Thyroid gland (tissue), 4 donors: ENCODE measurements around the gene CD38. TPM values are rescaled to one million over a fixed set of nuclear protein-coding genes. Genes with fewer than 3 reads are reported as not detected.
"Not testable (repeated sequence)": the region's sequence is repeated elsewhere in the genome, so short reads cannot be mapped to it uniquely, and the experiment has no call there.

ENCODE experiments used
- DNase-seq, 2 donors: peaks; one replicate each; pipeline ENCODE4 v3.0.0-alpha.2; 2019
- H3K27ac ChIP-seq, 3 donors: fragments of 200-600 bp; sonication (generic); 1 replicate in 2 of 3; 2 replicates in 1 of 3; pipeline ENCODE4 v1.5.1; 2016 to 2019; ENCODE audit warnings: mild to moderate bottlenecking in 1 of 3, moderate library complexity in 1 of 3
- H3K27me3 ChIP-seq: fragments of 200-600 bp; sonication (generic); one replicate; pipeline ENCODE4 v1.5.1; 2019
- H3K36me3 ChIP-seq, 2 donors: fragments of 200-600 bp; sonication (generic); one replicate each; pipeline ENCODE4 v1.5.1; 2016 to 2019
- H3K4me1 ChIP-seq, 2 donors: fragments of 200-600 bp; sonication (generic); one replicate each; pipeline ENCODE4 v1.5.1; 2017 to 2019
- H3K4me3 ChIP-seq, 3 donors: fragments of 200-600 bp; sonication (generic); replicated peaks in 1 of 3; 1 replicate in 2 of 3; 2 replicates in 1 of 3; pipeline ENCODE4 v1.5.1; 2016; ENCODE audit warnings: mild to moderate bottlenecking in 1 of 3
- H3K9me3 ChIP-seq: fragments of 200-600 bp; sonication (generic); one replicate; pipeline ENCODE4 v1.5.1; 2017
- POLR2A ChIP-seq, 2 donors: fragments of 450-650 bp; IDR thresholded peaks; one replicate each; pipeline ENCODE4 v1.6.1; 2017; ENCODE audit warnings: antibody characterized with exemption in 2 of 2, mild to moderate bottlenecking in 2 of 2, moderate library complexity in 1 of 2
- WGBS, 2 donors: methylation state at CpG; one replicate each; pipeline ENCODE4 v1.1.5; 2017; 5-methylcytosine and 5-hydroxymethylcytosine counted together
- intact Hi-C: fragments of 100-400 bp; cut with DNase I; formaldehyde crosslinking; loops from one replicate; pipeline ENCODE4 v1.15.1; 2023
- total RNA-seq, 4 donors: library from RNA; depleted of rRNA; stranded (reverse); fragments of >200 nt; gene quantifications; one replicate each; pipeline ENCODE4 v1.2.3, GENCODE V29; 2016
- TF ChIP-seq, protein P1 (sequence below), 6 experiments: fragments of 200-600 bp in 3 of 6; fragments of 450-650 bp in 3 of 6; sonication (generic) in 3 of 6; IDR thresholded peaks; one replicate each; pipeline ENCODE4 v1.5.1; 2016 to 2019; ENCODE audit warnings: antibody characterized with exemption in 6 of 6, mild to moderate bottlenecking in 2 of 6, inconsistent platforms in 1 of 6, moderate library complexity in 1 of 6

Gene CD38
- total RNA-seq, 4 donors from 2014 or later: 3.7 to 13.3 (median 9.5) TPM

DNA sequence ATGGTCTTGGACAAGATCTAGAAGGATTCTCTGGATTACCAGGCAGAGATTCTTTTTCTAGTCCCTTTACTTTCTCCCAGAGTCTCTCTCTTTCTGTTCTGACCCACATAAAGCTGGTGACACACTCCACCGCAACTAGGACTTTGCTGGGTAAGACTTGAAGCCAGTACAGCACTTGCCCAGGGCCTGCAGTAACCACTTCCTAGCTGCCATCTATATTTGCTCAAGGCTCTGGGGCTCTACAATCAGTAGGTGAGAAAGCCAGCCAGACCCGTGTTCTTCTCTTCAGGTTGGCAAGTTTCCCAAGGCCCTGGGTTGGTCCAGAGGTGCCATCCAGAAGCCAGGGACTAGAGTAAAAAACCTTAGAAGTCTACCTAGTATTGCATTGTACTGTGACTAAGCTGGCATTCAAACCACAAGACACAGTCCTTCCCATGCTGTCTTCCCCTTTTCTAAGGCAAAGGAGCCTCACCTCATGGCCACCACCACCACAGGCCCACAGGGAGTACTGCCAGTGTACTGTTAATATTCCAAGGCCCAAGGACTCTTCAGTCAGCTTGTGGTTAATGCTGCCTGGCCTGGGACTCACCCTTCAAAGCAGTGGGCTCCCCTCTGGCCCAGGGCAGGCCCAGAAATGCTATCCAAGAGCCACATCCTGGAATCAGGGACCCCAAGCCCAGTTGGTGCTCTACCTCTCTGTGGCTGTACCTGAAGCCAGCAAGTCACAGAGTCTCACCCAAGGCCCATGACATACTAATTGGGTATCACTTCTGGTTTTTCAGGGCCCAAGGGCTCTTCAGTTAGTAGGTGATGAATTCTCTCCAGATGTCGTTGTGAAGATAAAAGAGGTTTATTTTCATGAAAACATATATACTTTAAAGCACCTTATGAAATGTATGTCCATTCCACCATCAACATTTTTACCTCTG is 54.7 kb downstream of the CD38 start:
- no peak for DNase-seq
- no peak for TF ChIP-seq POLR2A (IDR thresholded peaks at IDR 0.05)
- TF ChIP-seq, protein P1, sequence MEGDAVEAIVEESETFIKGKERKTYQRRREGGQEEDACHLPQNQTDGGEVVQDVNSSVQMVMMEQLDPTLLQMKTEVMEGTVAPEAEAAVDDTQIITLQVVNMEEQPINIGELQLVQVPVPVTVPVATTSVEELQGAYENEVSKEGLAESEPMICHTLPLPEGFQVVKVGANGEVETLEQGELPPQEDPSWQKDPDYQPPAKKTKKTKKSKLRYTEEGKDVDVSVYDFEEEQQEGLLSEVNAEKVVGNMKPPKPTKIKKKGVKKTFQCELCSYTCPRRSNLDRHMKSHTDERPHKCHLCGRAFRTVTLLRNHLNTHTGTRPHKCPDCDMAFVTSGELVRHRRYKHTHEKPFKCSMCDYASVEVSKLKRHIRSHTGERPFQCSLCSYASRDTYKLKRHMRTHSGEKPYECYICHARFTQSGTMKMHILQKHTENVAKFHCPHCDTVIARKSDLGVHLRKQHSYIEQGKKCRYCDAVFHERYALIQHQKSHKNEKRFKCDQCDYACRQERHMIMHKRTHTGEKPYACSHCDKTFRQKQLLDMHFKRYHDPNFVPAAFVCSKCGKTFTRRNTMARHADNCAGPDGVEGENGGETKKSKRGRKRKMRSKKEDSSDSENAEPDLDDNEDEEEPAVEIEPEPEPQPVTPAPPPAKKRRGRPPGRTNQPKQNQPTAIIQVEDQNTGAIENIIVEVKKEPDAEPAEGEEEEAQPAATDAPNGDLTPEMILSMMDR (IDR thresholded peaks at IDR 0.05): no peak
- Histone ChIP-seq H3K27me3 (no peaks in the 10 kb centered on the region), H3K9me3 (no peaks in the 10 kb centered on the region), H3K4me1 (no peaks in the 10 kb centered on the region), H3K4me3 (no peak overlapping the region), H3K27ac (no peak overlapping the region), H3K36me3 (no peaks in the 10 kb centered on the region)
- intact Hi-C loops: no loop called here
- WGBS, 2 donors: 82 to 88% methylated on average over 3 of the region's 3 CpGs

DNA sequence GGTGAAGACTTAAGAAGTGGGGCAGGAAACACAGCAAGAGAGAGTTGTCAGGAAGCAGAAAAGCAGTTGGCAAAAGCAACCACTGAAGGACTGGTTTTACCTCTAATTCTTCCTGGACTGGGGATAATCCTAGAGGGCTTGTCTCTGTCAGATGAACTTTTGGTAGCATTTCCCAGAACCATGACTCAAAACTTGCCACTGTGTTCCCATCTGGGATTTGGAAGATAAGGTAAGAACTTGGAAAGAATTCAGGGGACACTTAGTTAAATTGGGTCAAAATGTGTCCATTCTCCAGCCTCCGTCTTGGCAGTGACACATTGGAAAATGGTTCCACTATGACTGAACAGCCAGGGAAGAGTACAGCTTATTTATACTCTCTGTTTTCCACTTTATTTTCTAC is 55.7 kb downstream of the CD38 start:
- Histone ChIP-seq H3K4me3 (no peak overlapping the region), H3K4me1 (no peaks in the 10 kb centered on the region), H3K27me3 (no peaks in the 10 kb centered on the region), H3K36me3 (no peaks in the 10 kb centered on the region), H3K9me3 (no peaks in the 10 kb centered on the region), H3K27ac (no peak overlapping the region)
- no peak for DNase-seq
- TF ChIP-seq, protein P1 (IDR thresholded peaks at IDR 0.05): no peak
- no peak for TF ChIP-seq POLR2A (IDR thresholded peaks at IDR 0.05)
- intact Hi-C loops: no loop called here
- WGBS, 2 donors: 88 to 95% methylated on average over 1 of the region's 1 CpG

DNA sequence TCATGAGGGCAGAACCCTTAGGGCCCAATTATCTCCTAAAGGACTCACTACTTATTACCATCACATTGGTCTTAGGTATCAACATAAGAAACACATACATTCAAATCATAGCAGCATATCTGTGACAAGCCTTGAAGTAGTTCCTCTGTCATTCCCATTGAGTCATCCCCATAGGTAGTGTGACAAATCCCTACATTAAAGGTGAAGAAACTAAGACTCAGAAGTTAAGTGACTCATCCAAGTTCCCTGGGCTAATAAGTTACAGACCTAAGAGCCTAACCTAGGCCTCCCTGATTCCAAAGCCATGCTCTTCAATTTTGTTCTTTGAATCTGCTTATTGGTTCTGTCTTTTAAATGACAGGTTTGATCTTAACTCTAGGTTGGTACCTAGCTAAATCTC is 58.2 kb downstream of the CD38 start:
- no peak overlapping the region for H3K27ac ChIP-seq
- H3K4me1 ChIP-seq: no peaks in the 10 kb centered on the region
- no peaks in the 10 kb centered on the region for H3K27me3 ChIP-seq
- DNase-seq: no peak
- no peak for TF ChIP-seq POLR2A (IDR thresholded peaks at IDR 0.05)
- TF ChIP-seq, protein P1 (IDR thresholded peaks at IDR 0.05): no peak
- intact Hi-C loops: no loop called here
- no peak overlapping the region for H3K4me3 ChIP-seq
- H3K36me3 ChIP-seq: no peaks in the 10 kb centered on the region
- no peaks in the 10 kb centered on the region for H3K9me3 ChIP-seq

DNA sequence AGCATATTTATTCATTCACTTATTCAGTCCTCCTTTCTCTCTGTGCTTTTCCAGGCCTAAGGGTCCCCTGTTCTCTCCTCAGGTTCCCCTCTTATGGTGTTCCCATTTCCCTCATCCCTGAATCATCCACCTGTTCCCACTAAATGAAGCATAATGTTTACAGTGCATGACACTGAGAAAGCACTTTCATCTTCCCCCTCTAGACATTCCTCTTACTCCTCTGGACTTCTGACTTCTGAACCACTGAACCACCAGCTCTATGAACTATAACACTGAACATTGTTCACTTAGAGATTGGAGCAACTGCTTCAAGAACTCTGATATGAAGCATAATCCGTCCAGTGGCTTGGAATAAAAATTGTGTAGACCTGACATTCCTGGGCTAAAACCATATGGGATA is 59.5 kb downstream of the CD38 start:
- H3K9me3 ChIP-seq: no peaks in the 10 kb centered on the region
- H3K4me3 ChIP-seq: no peak overlapping the region
- no peaks in the 10 kb centered on the region for H3K36me3 ChIP-seq
- no peaks in the 10 kb centered on the region for H3K27me3 ChIP-seq
- WGBS, 2 donors: 71 to 92% methylated on average over 1 of the region's 1 CpG
- TF ChIP-seq, protein P1 (IDR thresholded peaks at IDR 0.05): no peak
- no peak for TF ChIP-seq POLR2A (IDR thresholded peaks at IDR 0.05)
- H3K27ac ChIP-seq: no peak overlapping the region
- intact Hi-C loops: no loop called here
- no peaks in the 10 kb centered on the region for H3K4me1 ChIP-seq
- DNase-seq: no peak

DNA sequence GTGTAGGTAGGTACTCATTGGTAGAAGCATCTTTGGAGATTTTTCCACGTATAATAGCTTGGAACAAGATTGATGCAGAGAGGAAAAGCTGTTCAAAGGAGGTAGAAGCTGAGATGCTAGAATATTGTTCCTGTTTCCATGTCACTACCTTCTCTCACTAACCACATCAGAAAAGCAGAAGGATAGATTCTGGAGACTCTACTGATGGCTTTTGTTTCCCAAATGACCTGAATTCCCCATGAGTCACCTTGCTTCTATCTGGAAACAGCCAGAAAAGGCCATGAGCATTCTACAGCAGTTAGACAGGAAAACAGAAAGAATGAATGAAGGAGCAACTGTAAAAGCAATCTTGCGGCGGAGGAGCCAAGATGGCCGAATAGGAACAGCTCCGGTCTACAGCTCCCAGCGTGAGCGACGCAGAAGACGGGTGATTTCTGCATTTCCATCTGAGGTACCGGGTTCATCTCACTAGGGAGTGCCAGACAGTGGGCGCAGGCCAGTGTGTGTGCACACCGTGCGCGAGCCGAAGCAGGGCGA is 63.1 kb downstream of the CD38 start:
- H3K36me3 ChIP-seq, H3K27me3 ChIP-seq, DNase-seq, H3K27ac ChIP-seq, H3K4me3 ChIP-seq, H3K9me3 ChIP-seq, H3K4me1 ChIP-seq, intact Hi-C loops: not testable (repeated sequence)
- 94 to 96% methylated on average over 9 to 10 of the region's 16 CpGs for WGBS, 2 donors
